ENCODE data around the gene PUS7.

DNA sequence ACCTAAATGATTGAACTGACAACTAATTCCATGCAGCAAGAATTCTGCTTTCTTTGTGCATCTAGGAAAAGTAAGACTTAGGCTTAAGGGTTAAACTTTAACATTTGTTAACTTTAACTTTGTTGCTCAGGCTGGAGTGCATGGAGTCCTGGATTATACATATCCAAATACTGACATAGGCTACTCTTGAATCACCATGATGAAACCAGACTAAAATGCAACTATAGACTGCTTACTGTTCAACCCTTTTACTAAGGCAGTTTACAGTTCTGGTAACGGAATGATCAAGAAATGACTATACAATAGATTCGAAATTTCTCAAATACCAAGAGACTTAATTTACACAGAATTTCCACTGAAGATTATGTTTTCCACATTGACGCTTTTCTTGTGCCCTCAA, 52.0 kb downstream of the PUS7 start:
- TF ChIP-seq POLR2AphosphoS5 (IDR thresholded peaks at IDR 0.05; ENCODE audit: low read depth, low read length) (no peak), SIN3A (IDR thresholded peaks at IDR 0.05; ENCODE audit: borderline replicate concordance, insufficient read depth, low read length) (no peak)

Measured in PFSK-1 (cell line).